ENCODE measurements around the gene FAM110D.

DNA sequence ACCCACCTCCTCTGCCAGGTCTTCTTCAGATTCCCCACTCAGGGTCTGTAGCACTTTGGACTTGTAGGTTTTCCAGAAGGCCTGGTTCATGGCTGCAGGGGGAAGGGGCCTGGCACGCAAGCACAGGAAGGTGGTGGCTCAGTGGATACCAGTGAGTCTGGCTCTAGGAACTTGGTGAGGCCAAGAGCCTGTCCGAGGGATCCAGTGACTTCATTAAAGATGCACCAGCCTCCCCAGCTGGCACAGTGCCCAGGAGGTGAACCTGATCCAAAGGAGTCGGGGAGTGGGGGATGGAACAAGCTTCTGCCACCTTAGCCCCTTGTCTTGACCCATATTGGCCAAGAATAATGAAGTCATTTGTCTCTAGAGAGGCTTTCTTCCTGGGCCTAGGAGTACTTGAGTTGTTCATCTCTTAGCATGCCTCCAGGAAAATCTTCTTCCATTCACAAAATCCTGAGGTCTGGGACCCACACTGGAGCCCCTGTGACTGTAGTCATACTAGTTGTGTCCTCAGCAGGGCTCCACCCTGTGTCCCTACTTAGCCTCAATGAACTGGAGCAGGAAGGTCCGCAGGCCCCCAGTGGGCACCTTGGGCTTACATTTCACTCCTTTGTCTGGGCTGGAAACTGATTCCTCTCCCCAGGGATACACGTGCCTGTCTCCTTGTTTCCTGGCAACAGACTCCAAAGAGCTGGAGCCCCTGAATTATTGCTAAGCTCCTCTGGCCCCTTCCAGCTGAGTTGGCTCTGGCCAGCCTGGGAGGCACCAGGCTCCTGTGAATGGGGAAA lies 9.7 kb downstream of the FAM110D start, which contains the start of gene C1orf232:
- TF ChIP-seq, protein P1, sequence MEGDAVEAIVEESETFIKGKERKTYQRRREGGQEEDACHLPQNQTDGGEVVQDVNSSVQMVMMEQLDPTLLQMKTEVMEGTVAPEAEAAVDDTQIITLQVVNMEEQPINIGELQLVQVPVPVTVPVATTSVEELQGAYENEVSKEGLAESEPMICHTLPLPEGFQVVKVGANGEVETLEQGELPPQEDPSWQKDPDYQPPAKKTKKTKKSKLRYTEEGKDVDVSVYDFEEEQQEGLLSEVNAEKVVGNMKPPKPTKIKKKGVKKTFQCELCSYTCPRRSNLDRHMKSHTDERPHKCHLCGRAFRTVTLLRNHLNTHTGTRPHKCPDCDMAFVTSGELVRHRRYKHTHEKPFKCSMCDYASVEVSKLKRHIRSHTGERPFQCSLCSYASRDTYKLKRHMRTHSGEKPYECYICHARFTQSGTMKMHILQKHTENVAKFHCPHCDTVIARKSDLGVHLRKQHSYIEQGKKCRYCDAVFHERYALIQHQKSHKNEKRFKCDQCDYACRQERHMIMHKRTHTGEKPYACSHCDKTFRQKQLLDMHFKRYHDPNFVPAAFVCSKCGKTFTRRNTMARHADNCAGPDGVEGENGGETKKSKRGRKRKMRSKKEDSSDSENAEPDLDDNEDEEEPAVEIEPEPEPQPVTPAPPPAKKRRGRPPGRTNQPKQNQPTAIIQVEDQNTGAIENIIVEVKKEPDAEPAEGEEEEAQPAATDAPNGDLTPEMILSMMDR (IDR thresholded peaks at IDR 0.05; ENCODE audit: poor library complexity): no peak
- no peak for TF ChIP-seq EZH2 (IDR thresholded peaks at IDR 0.05; ENCODE audit: borderline replicate concordance)
- TF ChIP-seq EZH2phosphoT487 (IDR thresholded peaks at IDR 0.05; ENCODE audit: low read depth, severe bottlenecking, unreplicated experiment): no peak
